Fibroblast of skin of left quadriceps (primary cell): Measurements from ENCODE around the gene TRIM46.
"Not testable (repeated sequence)": the region's sequence is repeated elsewhere in the genome, so short reads cannot be mapped to it uniquely, and the experiment has no call there.

Experiments
- DNase-seq, 2 experiments: peaks; one replicate each; pipeline ENCODE4 v3.0.0-alpha.2; 2013; ENCODE audit warnings: low read depth in 2 of 2

The TRIM46 gene

GRCh38 chr1:155205969-155206593 is 32.4 kb downstream of the TRIM46 start:
- DNase-seq: no peak

GRCh38 chr1:155206891-155207805 is 33.5 kb downstream of the TRIM46 start:
- DNase-seq: peak in 1 of 2 experiments; percentile 57

DNA sequence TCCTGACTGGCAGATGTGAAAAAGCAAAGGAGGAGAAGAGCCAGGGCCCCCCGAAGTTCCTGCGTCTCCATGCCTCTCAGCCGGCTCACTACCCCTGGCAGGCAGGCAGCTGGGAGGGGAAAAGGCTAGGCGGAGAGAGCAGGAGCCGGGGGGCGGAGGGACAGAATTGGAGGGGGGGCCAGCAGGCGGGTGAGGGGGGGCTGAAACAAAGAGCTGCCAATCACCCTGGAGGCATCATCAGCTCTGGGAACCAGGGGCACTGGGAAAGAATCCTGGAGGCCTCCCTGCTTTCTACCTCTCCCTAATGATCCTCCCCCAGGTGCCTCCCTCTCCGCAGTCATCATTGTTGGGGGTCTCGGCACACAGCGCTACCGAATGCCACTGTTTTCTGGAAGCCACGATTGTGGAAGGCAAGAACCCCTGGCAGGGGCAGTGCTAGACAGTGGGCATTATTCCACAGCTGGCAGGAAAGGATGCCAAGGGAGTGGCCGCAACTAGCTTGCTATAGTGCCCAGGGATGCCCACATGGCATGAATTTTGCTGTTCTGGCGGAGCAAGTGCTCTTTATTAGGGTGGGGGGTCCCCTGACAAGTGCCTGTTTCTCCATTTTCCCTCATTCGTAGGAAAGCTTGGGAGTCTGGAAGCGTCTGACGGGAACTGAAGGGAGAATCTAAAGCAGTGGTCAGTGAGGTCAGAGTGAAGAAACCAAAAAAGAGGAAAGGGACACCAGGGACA is 34.3 kb downstream of the TRIM46 start, which contains the start of gene THBS3:
Gene THBS3 (minus strand): TSS at position 92 of the 735 bp plus-strand sequence. CDS start 21 bp downstream, at position 71.
- DNase-seq: no peak

- peak; percentile 57 to 64 for DNase-seq
Observed at GRCh38 chr1:155208541-155209311, 35.1 kb downstream of the TRIM46 start, which contains the start of gene MTX1. Gene MTX1, plus strand, starts transcription at chr1:155208695. Its CDS starts 110 bp downstream, at chr1:155208805.

DNA sequence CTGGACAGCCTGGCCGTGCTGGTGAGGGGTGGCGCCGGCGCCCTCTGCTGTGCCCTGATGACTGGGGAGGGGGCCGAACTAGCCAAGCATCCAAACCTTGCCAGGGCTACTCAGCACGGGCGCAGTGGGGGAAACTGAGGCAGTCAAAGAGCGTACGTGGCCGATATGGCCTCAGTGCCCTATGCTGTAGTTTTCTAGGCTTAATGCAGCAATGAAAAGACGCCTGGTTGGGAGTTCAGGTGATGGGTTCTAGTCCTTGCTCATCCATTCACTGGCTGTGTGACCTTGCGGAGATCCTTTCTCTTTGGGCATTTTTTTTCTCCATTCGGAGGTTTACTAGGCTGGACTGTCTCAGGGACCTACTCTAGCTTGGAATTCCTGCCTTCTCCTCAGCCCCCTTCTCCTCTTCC is 35.7 kb downstream of the TRIM46 start:
- no peak for DNase-seq

DNA sequence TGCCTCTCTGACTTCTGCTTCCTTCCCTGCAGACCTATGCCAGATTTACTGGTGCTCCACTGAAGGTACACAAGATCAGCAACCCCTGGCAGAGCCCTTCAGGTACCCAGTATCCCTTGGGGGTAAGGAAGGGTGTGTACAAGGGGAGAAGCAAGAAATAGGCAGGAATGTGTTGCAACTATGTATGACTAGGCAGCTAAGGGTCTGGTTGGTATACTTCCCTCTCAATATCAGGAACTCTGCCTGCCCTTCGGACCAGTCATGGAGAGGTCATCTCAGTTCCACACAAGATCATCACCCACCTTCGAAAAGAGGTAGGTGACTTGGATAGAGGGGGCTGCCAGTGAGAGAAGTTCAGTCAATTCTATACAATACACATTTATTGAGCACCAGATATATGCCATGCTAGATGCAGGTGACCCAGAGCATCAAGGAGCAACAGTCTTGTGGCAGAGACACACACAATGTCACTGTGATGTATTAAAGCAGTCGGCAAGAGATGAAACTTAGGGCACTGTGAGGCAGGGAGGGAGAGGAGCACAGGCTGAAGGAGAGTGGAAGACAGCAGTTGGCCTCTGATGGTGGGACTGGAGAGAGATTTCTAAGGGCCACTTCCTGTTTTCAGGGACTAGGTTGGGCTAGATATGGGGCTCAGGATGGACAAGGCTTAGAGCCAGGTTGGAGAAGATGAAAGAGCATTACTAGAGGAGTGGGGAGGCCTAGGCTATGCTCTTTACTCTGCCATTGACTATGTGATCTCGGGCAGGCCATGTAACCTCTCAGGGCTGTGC is 36.9 kb downstream of the TRIM46 start:
- no peak for DNase-seq

DNA sequence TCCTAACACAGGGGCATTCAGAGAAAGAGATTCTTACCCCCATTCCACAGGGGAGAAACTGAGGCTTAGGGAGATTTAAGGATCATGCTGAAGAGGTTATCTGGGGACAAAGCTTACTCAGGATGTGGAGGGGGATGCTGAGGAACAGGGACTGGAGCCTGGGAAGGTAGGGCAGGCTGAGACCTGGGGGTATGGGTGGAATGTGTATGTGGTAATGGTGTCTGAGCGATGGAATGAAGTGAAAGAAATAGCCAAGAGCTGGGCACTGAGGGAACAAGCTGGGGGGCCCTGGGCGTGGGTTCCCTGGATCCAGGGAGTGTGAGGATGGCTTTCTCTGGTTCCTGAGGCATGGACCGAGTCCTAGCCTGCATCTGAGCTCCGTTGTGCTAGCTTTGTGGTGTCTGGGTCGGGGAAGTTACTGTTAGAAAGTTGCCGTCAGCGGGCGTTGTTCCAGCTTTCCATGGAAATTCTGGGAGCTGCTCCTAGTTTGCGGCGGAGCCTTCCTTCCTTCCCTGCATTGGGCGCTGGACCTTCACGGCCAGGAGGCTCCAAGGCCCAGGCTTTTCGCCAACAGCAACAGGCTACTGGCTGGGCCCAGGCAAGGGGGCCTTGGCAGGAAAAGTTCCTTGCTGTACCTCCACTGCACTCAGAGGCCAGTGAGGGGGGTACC is 37.9 kb downstream of the TRIM46 start:
- DNase-seq: not testable (repeated sequence)

GRCh38 chr1:155212051-155212440 is 38.4 kb downstream of the TRIM46 start:
- DNase-seq: not testable (repeated sequence)

DNA sequence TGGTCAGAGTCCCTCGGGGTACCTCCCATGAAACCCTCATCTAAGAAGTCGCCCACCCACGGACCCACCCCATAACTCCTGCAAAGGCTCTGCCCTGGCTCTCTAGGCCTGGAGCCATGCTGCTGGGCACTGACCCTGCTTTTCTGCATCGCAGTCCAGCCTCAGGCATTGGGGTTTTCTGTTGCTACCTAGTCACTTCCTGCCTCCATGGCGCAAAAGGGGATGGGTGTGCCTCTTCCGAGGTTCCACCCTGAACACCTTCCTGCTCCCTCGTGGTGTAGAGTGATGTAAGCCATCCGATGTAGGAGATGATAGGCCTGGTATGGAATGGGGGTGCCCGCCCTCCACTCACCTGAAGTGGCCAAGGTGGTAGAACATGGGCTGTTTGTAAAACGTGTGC is 41.1 kb downstream of the TRIM46 start:
- DNase-seq: not testable (repeated sequence)

DNA sequence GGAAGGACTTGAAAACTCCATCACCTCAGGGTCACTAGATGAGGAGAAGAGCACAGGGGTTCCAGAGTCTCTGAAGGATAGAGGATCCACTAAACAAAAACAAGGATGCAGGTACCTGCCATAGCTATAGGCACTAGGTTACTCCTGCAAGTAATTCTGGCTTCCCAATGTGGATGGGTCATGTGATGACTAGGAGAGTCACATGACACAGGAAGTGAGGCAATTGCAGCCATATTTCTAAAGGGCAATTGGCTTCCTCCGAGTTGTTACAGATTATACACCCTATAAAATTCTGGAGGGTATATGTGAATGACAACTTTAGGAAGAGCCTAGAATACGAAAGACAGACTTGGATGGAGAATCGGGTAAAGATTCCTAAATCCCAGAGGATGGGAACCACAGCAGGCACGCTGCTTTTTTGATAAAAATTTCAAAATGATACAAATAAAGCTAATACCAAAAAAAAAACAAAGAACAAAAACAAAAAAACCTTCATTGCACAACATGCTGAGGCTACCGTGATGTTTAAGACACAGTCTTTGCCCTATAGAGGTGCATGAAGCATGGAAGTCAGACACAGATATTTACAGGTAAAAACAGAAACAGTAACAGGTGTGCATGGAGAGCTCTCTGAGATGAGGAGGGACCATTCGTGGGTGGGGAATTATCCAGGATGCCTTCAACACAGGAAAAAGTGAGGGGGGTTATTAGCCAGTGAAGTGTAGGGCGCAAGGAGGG is 45.4 kb downstream of the TRIM46 start:
- DNase-seq: no peak

GRCh38 chr1:155219592-155220031 is 46.0 kb downstream of the TRIM46 start:
- DNase-seq: no peak

DNA sequence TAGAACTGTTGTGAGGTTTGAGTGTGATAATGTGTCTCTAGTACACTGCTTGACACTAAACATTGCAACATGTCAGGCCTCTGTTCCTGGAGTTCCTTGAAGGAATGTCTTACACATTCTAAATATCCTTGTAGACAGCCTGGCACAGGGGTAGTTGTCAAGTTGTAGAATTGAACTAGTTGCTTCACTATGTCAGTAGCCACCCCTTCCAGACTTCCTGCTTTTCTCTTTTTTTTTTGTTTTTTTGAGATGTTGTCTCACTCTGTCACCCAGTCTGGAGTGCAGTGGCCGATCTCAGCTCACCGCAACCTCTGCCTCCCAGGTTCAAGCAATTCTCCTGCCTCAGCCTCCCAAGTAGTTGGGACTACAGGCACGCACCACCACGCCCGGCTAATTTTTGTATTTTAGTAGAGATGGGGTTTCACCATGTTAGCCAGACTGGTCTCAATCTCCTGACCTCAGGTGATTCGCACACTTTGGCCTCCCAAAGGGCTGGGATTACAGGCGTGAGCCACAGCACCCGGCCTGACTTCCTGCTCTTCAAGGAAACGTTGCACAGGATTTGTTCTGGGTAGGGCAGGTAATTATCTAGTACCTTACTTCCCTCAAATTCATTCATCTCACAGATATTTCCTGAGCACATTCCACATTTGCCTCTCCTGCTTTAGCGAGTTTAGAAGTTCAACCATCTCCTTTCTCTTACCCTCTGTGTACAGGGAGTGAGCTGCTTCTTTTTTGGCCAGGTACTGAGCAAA is 46.7 kb downstream of the TRIM46 start:
- not testable (repeated sequence) for DNase-seq

GRCh38 chr1:155223047-155223446 is 49.4 kb downstream of the TRIM46 start:
- no peak for DNase-seq

DNA sequence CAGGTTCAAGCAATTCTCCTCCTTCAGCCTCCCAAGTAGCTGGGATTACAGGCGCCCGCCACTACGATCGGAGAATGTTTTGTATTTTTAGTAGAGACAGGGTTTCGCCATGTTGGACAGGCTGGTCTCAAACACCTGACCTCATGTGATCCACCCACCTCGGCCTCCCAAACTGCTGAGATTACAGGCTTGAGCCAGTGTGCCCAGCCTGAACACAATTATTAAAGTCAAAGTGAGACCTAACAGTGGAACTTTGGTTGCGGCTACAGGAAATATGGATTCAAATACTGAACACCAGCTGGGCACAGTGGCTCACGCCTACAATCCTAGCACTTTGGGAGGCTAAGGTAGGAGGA is 51.7 kb downstream of the TRIM46 start:
- not testable (repeated sequence) for DNase-seq

- DNase-seq: peak; percentile 65 to 66
Observed at GRCh38 chr1:155226188-155226909, 52.7 kb downstream of the TRIM46 start.

DNA sequence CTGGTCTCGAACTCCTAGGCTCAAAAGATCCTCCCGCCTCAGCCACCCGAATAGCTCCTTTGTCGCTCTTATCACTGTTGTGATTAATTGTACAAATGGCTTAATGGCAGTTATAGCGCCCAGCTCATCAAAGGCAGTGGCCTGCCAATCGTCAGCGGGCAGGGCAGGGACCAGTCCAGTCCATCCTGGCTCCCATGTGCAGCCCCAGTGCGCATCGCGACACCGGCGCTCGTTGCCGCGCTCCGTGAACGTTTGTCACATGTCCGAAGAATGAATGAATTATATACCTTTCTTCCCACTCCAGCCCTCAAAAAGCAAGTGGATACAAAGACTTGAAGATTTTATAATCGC is 53.2 kb downstream of the TRIM46 start:
- no peak for DNase-seq

- peak; percentile 99 for DNase-seq
Observed at GRCh38 chr1:155227261-155228095, 53.8 kb downstream of the TRIM46 start.
